ENCODE results near the gene EPN1.
"Not testable (repeated sequence)": the region's sequence is repeated elsewhere in the genome, so short reads cannot be mapped to it uniquely, and the experiment has no call there.

EPN1 gene

DNA sequence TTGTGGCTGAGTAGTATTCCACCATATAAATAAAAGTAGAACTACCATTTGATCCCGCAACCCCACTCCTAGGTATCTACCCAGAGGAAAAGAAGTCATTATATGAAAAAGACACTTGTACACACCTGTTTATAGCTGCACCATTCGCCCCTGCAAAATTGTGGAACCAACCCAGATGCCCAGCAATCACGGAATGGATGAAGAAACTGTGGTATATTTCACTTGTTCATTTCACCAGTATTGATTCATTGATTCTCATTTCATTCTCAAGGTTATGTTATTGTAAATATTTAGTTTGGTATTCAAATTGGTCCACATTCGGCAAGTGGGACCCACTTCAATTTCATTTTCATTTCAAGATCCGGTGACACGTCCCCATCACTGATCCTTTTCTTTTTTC is 75.7 kb downstream of the EPN1 start:
- H3K4me3 ChIP-seq (ENCODE audit: low read length in 2 of 2) = no peak overlapping the region

DNA sequence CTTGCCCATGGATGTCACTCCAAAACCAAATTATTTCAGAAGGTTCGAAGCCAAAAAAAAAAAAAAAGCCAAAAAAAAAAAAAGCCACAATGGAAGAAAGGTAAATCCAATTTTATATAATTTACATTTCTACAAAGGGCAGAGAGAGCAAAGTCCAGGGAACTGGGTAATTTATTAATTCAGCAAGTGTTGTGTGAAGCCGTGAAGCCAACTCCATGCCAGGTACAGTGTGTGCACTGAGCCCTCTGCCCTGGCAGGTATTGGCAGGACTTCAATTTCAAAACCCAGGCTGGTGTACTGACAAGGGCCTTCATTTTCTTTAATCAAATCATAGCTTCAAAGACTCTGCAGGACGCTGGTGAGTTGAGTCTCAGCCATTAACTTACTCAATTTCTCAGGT is 78.4 kb downstream of the EPN1 start:
- Histone ChIP-seq H3K27me3 (ENCODE audit: control insufficient read depth in 1 of 2, insufficient read depth in 2 of 2, low read length in 2 of 2) (peaks cover 0 to 2% of the 10 kb centered on the region in 2 donors), H3K9ac (ENCODE audit: low read length in 2 of 2) (no peak overlapping the region), H3K4me3 (ENCODE audit: low read length in 2 of 2) (no peak overlapping the region), H3K9me3 (ENCODE audit: control insufficient read depth in 2 of 2, low read length in 2 of 2) (no peaks in the 10 kb centered on the region), H3K27ac (ENCODE audit: low read length) (no peak overlapping the region), H3K4me1 (ENCODE audit: control insufficient read depth, insufficient read depth, low read length) (no peaks in the 10 kb centered on the region), H3K36me3 (ENCODE audit: control insufficient read depth in 2 of 2, insufficient read depth in 2 of 2, low read length in 2 of 2) (no peaks in the 10 kb centered on the region)

More for the DNA sequence above, 75.7 kb downstream of the EPN1 start:
- Histone ChIP-seq H3K9ac (ENCODE audit: low read length in 2 of 2) (no peak overlapping the region), H3K9me3 (ENCODE audit: control insufficient read depth in 2 of 2, low read length in 2 of 2) (no peaks in the 10 kb centered on the region), H3K4me1 (ENCODE audit: control insufficient read depth, insufficient read depth, low read length) (no peaks in the 10 kb centered on the region), H3K27me3 (ENCODE audit: control insufficient read depth in 1 of 2, insufficient read depth in 2 of 2, low read length in 2 of 2) (no peaks in the 10 kb centered on the region), H3K27ac (ENCODE audit: low read length) (no peak overlapping the region), H3K36me3 (ENCODE audit: control insufficient read depth in 2 of 2, insufficient read depth in 2 of 2, low read length in 2 of 2) (no peaks in the 10 kb centered on the region)

DNA sequence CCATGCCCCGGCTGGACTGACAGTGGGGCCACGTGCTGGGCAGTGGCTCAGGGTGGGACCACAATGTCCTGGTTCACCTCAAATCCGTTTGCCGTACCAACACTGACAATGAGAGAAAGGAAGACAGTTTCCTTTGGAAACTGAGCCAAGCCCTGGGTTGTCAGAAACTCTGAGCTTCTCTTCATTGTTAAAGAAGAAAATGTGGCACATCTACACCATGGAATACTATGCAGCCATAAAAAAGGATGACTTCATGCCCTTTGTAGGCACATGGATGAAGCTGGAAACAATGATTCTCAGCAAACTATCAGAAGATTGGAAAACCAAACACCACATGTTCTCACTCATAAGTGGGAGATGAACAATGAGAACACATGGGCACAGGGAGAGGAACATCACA is 81.8 kb downstream of the EPN1 start:
- not testable (repeated sequence) for H3K9me3 ChIP-seq (ENCODE audit: control insufficient read depth in 2 of 2, low read length in 2 of 2); H3K27me3 ChIP-seq (ENCODE audit: control insufficient read depth in 1 of 2, insufficient read depth in 2 of 2, low read length in 2 of 2); H3K27ac ChIP-seq (ENCODE audit: low read length)

DNA sequence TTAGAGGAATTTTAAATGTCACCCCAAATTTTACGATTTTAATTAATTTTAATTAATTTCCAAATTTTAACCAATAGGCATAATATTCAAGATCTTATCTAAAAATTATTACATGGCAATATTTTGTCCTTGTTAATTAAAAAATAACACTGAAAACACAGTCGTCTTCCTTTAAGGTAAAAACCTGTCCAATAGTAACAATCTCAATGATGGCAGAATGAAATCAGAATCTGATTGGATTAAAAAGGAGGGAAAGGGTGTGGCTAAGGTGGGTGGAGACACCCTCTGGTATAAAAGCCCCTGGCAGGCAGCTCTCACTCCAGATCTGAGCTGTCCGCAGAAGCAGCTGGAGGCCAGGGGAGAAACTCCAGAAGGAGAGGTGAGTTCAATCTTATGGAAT is 83.8 kb downstream of the EPN1 start, which contains the start of gene RFPL4A:
TSS of gene RFPL4A (plus strand) at position 301 of the 400 bp plus-strand sequence. CDS start 2,704 bp downstream, outside the sequence.
- not testable (repeated sequence) for H3K27ac ChIP-seq (ENCODE audit: low read length); H3K36me3 ChIP-seq (ENCODE audit: control insufficient read depth in 2 of 2, insufficient read depth in 2 of 2, low read length in 2 of 2); H3K9me3 ChIP-seq (ENCODE audit: control insufficient read depth in 2 of 2, low read length in 2 of 2); H3K27me3 ChIP-seq (ENCODE audit: control insufficient read depth in 1 of 2, insufficient read depth in 2 of 2, low read length in 2 of 2); H3K4me1 ChIP-seq (ENCODE audit: control insufficient read depth, insufficient read depth, low read length); H3K4me3 ChIP-seq (ENCODE audit: low read length in 2 of 2); H3K9ac ChIP-seq (ENCODE audit: low read length in 2 of 2)

More for the DNA sequence above, 81.8 kb downstream of the EPN1 start:
- H3K4me3 ChIP-seq (ENCODE audit: low read length in 2 of 2); H3K4me1 ChIP-seq (ENCODE audit: control insufficient read depth, insufficient read depth, low read length); H3K9ac ChIP-seq (ENCODE audit: low read length in 2 of 2); H3K36me3 ChIP-seq (ENCODE audit: control insufficient read depth in 2 of 2, insufficient read depth in 2 of 2, low read length in 2 of 2): not testable (repeated sequence)
